GM21381 (cell line): ENCODE data around the gene RBM33.

Experiments used
- ATAC-seq: cut with Tn5 transposase; IDR thresholded peaks from one replicate; pipeline ENCODE4 v1.9.1; 2021; ENCODE audit warnings: mild to moderate bottlenecking, moderate library complexity; ENCODE audit not compliant: unreplicated experiment

The RBM33 gene

DNA sequence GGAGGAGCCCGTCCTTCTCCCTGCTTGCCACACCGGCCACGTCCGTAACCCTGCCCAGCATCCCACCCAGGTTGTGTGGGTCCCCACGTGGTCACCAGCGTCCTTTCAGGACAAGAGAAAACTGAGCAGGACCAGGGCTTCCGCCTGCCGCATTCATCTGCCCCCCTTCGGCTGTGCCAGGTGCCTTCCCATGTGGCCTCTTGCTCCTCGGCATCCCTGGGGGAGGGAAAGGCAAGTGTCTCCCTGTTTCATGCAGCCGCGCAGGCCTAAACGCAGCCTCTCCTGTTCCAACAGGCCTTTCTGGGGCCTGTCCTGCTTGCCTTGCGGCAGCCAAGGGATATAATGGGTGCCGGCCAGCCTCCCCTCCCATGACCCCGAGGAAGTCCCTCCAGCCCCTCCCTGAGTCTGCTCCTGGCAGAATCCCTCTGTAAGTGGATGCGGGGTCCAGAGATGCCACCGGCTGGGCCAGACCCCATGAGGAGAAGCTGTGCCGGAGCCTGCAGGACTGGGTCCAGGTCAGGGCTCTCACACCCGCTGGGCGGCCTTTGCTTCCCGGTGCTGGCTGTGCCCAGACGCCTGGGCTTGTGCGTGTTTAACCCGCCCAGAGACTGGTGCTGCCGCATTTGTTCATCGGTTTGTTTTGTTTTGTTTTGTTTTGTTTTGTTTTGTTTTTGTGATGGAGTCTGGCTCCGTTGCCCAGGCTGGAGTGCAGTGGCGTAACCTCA lies 144.7 kb downstream of the RBM33 start:
- ATAC-seq = no peak

DNA sequence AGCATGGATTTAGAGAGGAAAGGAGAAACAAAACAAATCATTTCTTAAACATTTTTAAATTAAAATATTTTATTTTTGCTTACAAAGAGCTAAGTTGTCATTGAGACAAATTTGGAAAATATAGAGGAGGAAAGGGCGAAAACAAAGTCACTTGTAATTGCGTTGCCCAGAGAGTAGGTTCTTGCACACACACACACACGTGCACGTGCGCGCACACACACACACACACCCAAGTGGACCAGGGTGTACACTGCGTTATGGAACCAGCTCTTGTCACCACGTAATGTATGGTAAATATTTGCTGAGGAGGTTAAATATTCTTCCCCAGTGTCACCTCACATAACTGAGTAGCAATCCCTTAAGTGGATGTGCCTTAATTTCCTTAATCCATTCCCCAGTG lies 146.2 kb downstream of the RBM33 start:
- ATAC-seq = no peak

DNA sequence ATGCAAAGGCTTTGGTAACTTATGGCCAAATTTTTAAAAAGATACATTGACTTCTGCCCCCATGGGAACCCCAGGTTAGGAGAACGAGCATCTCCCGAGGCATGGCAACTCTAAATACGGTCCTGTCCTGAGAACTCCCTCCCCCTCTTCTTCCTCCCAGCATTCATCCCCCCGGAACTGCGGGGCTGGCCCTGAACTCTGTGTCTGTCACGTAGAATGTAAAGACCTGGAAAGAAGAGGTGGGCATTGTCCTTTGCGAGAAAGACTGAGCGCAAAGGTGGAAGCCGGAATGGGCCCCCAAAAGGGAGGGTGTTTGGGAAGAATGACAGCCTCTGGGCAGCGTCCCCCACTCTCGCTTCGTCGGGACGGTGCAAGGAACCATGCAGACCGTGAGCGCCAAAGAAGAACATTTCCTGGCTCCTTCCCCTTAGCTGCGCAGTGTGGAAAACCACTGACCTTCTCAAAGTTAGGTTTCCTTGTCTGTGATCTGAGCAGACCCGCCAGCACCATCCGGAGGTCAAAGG lies 146.8 kb downstream of the RBM33 start:
- ATAC-seq = no peak

DNA sequence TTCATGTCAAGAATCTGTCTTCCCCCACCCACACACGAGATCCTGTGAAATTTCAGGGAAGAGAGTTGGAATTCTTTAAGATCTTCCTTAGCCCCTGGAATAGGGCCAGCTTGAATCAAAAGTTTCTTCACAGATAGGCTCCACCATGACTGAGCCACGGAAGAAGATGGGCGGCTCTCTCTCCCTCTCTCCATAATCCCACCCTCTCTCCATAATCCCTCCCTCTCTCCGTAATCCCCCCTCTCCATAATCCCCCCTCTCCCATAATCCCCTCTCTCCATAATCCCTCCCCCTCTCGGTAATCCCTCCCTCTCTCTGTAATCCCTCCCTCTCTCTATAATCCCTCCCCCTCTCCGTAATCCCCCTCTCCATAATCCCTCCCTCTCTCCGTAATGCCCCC lies 147.4 kb downstream of the RBM33 start:
- ATAC-seq = no peak

DNA sequence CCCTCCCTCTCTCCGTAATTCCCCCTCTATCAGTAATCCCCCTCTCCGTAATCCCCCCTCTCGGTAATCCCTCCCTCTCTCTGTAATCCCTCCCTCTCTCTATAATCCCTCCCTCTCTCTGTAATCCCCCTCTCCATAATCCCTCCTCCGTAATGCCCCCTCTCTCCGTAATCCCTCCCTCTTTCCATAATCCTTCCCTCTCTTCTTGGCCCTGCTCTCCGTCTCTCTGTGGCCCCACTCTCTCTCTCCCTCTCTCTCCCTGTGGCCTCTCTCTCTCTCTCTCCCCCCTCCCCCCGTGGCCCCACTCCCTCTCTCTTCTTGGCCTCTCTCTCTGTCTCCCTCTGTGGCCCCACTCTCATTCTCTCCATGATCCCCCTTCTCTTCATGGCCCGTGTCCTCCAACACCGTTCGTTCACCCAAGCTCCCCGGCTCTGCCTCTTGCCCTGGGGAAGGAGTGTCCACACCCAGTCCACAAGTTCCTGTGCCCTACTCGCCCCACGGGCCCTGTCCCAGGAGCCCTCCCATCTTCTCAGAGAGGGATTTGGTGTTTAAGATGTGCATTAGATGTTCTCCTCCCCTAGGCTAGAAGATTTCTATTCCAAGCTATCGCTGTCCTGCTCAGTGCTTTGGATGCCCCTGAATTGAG lies 148.0 kb downstream of the RBM33 start:
- ATAC-seq = no peak

DNA sequence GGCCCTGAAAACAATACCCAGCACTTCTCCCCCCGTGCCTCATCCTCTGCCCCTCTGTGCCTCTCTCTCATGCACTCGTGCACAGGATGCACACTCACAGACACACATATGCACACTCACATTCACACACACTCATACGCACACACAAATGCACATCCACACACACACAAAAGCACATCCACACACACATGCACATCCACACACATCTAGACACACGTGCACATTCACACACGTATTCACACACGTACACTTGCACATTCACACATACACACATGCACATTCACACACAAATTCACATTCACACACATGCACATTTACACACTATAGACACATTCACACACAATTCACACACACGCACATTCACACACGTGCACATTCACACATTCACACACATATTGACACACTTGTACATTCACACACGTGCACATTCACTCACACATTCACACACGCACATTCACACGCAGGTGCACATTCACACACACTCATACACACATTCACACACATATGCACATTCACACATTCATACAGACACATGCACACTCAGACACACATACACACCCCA lies 148.6 kb downstream of the RBM33 start:
- no peak for ATAC-seq

DNA sequence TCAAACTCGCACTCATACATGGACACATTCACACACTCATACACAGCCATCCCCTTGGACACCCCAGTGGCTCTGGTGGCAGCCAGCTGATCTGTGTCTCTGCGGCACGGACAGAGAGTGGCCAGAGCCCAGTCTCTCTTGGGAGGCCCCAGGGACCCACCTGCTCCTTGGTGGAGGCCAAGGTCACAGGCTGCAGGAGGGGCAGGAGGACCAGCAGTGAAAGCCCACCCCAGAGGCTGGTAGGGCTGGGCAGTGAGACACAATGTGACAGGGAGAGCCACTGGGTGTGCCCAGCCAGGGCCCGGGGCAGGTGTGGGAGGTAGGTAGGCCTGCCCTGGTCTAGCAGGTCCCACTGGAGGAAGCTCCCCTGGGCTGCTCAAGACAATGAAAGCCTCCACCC lies 149.3 kb downstream of the RBM33 start:
- ATAC-seq = no peak

DNA sequence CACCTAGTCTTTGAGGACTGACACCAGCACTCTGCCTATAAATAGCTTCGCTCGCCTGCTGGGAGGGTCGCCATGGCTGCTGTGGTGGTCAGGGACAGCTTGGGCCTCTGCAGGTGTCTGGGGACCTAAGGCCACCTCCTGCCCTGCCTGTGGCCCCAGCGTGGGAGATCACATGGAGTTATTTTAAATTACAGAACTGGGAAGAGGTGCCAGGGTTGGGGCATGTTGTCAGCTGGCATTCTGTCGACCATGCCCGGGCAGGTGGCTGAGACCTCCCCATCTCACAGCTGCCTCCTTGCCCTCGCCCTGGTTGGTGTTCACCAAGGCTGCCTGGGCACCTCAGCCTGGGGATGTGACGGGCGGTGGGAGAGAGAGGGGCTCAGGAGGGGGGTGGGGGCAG lies 149.7 kb downstream of the RBM33 start:
- ATAC-seq = no peak

DNA sequence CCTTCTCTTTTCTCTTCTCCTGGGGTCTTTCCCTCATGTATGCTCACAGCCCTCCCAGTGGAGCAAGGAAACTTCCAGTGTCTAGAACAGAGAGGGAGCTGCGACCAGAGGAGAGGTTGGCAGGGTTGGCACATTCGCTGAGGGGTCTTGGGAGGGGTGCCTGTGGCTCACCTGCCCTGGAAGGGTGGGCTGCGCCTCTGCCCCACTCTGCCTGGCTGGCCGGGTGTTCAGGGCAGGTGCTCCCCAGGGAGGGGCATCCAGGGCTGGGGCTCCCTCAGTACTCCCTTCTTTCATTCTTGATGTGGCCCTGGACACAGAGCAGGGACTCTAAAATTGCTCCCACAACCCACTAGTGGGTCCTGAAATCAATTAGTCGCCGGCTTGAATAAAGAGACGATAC lies 150.9 kb downstream of the RBM33 start:
- no peak for ATAC-seq

DNA sequence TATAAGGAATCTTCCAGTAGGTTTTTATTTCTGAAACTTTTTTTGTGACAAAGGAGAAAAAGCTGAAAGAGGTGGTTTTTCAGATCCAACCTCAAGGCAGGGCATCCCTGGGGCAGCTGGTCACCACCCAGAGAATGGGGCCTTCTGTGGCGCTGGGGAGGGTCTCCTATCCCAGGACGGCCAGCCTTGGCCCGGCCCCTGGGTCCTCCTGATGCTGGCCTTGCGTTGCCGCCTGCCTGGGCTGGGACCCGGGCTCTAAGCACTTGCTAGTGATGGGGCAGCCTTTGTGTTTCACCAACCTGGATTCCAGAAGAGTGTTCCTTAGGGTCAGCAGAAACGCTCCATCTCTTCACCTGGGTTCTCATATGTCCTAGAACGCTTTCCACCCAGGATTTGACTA lies 151.5 kb downstream of the RBM33 start:
- no peak for ATAC-seq

DNA sequence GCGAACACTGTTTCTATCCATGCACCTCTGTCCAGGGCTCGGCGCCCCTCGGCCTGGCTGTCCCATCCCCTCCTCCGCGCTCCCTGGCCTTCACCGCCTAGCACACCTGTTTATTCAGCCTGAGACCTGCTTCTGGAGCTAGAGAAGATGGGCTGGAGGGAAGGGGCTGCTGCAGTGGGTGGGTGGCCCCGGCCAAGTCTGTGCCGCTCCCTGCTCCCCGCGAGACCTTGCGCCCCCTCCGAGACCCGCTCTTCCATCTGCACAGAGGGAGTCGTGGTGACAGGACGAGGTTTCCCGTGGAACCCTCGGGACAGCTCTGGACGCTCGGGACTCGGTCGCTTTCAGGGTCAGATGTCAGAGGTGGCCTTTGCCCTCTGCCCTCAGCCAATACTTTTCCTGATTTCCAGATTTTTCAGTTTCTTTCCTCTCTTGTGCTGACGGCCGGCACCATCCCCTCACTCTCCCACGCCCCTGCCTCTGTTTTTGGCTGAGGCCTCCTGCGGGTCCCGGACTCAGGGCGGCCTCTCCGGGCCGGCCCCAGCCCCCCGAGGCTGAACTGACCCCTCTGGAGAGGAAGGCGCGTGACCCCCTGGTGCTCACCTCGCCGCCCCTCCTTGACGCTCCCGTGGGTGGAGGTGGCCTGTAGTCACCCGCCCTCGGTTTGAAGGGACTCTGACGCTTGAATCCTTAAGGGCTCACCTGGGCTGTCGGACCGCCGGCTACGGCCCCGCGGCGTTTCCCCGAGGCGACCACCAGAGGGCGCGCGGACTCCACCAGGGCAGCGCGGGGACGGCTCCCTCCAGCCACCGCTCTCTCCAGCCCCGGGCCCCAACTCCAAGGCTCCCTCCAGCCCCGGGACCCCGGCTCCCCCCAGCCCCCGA lies 152.2 kb downstream of the RBM33 start:
- ATAC-seq = peak; percentile 57

DNA sequence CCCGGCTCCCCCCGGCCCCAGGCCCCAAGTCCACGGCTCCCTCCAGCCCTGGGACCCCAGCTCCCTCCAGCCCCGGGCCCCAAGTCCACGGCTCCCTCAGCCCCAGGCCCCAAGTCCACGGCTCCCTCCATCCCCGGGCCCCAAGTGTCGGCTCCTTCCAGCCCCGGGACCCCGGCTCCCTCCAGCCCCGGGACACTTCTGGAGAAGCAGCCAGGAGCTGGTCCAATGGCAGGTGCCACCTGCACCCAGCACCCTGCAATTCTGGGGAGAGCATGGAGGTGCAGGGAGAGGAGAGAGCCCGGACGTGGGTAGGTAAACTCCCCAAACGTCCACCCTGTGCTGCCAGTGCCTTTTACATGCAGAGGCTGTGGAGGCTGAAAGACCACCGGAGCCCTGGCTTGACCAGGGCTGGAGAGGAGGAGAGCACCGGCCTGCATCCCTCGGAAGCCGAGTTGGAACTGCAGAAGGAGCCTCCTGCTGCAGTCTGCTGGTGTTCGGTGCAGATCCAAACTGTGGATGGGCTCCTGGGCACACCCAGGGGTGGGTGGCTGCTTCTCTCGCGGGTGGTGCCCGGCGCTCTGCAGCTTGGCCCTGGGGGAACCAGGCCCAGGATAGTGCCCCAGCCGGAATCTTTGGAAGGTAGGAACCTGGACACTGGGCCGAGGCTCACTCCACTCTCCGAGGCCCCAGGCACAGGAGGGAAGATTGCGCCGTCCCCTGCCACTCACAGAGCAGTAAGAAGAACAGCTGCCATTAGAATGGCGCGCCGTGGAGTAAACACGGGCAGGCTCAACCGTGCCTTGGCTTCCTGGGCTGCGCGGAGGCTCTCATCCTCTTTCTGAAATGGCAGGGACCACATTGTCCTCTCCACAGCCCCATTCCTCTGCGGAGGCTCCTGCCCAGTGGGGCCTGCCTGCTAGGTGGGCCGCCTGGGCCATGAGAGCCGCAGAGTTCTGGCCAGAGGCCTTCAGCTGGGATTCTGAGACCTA lies 153.1 kb downstream of the RBM33 start:
- no peak for ATAC-seq

DNA sequence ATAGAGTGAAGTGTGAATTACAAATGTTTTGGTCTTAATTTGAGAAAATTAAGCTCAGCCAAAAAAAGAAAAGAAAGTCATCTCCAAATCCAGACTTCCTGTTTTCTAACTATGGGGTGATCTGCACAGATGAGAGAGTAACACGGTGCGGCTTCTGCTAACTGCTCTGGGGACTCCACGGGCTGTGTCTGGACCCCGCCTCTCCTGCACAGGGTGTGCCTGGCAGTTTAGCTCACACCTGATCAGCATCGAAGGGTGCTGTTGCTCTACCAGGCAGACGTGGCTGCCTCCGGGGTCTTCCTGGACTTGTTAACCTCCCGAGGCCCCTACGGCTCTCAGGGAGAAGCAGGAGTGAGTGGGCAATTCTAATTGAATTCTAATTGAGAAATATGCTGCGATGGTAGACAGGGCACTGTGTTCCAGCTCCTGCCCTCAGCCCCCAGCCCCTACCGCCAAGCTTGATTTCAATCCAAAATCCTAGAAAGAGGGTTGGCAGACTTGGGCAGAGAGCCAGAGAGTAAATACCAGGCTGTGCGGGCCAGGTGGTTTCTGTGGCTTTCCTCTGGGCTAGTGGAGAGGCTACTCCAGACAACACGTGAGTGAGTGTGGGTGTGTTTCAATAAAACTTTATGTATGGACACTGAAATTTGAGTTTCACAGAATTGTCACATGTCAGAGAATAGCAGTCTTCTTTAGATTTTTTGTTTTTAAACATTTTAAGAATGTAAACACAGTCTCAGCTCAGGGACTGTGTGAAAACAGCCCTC lies 154.4 kb downstream of the RBM33 start:
- ATAC-seq = no peak

DNA sequence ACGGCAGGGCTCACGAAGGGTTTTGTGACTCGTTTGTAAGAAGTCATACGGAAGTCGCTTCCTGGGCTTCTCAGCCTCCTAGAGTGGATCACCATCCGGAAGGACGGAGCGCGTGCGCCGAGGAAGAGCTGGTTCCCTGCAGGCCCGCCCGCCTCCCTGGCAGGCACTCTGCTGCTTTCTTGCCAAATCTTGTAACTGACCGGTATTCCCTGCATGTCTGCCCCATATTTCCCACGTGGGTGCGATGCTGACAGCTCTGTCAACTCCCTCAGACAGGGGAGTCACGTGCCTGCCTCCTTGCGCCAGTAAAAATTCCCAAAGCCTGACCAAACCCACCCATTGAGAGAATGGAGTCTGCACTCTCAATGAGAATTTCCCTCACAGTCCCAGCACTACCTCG lies 155.1 kb downstream of the RBM33 start:
- no peak for ATAC-seq

DNA sequence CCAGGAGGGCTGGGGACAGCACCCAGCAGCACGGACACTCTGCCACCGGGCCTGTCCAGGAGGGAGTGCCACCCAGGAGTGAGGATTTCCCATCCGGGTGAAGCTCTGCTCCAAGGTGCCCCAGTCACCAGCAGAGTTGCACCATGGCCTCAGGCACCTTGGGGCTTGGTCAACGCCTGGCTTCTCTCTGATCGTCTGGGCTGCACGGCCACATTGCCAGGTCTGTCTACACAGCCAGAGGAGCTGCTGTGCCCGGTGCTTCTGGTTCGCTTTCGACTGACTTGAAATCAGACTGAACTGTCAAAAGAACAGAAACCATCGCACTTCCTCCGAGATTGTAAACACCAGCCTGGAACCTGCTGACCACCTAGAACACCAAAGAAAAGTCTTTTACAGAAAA lies 155.8 kb downstream of the RBM33 start:
- no peak for ATAC-seq

DNA sequence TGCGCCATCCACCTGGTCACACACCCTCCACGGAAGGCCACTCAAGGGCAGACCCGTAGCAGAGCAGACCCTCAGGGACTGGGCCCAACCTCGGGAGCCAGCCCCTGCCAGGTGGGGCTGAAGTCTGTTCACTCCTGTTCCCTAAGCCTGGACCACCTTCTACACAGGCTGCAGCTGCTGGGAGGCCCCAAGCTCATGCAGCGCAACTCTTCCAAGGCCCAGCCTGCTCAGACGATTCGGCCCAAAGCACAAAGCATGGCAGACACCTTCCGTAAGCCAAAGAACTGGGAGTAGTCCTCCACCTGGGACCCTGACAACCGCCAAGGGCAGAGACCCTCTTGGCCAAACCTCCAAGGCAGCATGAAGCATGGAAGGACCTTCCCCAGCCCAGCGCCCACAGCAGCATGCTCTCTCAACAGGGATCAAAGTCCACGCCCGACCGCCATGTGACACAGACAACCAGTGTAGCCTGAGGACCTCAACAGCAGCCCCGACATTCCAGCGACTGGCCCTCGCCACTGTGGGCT lies 156.3 kb downstream of the RBM33 start:
- no peak for ATAC-seq

DNA sequence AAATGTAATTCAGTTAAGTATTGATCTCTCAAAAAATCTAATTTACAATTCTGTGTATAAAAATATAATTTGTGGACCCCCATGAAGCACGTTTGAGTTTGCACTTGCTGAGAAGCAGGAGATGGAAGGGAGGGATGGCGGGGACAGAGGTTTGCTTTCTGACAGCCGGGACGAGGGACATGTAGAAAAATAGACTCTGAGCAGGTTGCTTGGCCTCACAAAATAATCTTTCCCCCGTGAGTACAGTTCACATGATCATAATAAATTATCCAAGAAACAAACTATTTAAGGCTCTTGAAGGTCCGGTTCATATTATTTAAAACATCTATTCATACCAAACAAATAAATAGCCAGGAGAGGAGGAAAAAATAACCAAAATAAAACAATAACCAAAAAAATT lies 157.8 kb downstream of the RBM33 start:
- ATAC-seq = no peak

DNA sequence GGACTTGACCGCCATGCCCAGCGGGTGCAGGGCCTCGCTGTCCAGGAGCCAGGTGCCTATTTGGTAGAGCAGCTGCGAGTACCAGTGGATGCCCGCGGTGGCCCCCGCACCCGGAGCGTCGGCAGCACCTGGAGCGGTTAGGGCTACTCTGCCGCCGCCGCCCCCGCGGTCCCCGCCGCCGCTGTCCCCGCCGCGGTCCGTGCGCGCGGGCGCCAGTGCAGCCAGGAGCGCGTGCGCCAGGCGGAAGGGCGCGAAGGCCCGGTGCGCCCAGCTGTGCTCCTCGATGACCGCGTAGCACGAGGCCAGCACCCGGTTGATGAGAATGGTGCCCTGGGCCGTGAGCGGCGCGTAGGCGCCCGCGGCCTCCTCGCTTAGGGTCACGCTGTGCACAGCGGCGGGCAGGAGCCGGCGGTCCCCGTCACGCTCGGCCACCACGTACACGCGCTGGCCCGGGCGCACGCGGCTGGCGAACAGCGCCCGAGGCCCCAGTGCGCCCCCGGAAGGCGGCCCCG lies 158.5 kb downstream of the RBM33 start:
- ATAC-seq = no peak
